ENCODE results near the gene PHKB.

Gene PHKB

DNA sequence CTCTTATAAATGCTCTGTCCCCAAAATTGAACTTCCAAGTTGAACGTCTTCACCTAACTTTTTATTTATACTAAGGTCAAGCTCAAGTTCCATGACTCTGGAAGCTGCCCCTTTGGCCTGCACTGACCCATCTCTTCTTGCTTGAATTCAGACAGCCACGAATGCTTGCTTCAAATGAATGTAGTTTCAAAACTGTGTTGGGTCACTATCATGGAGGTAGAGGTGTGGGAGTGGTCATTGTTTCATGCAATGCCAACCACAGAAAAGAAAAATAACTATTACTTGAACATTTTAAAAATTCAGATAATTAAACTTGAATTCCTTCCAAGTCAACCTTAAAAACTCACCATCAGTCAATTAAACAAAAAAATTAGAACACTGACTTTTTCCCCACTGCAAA is 2.8 kb upstream of the PHKB start:
- no peak for TF ChIP-seq REST (IDR thresholded peaks at IDR 0.05; ENCODE audit: insufficient read depth in 1 of 2, low read depth in 2 of 2, low read length in 2 of 2)
- TF ChIP-seq SIN3A (IDR thresholded peaks at IDR 0.05; ENCODE audit: borderline replicate concordance, insufficient read depth, low read length) = no peak
- no peak for TF ChIP-seq POLR2AphosphoS5 (IDR thresholded peaks at IDR 0.05; ENCODE audit: low read depth, low read length)
- TF ChIP-seq FOXP2 (optimal IDR thresholded peaks at IDR 0.05; ENCODE audit: borderline replicate concordance, extremely low read depth, extremely low read length, insufficient read depth) = no peak
- no peak for TF ChIP-seq TAF1 (IDR thresholded peaks at IDR 0.05; ENCODE audit: borderline replicate concordance, insufficient read depth, low read length)

- TF ChIP-seq FOXP2 (optimal IDR thresholded peaks at IDR 0.05; ENCODE audit: borderline replicate concordance, extremely low read depth, extremely low read length, insufficient read depth) (no peak), POLR2AphosphoS5 (IDR thresholded peaks at IDR 0.05; ENCODE audit: low read depth, low read length) (no peak), REST (IDR thresholded peaks at IDR 0.05; ENCODE audit: insufficient read depth in 1 of 2, low read depth in 2 of 2, low read length in 2 of 2) (no peak), SIN3A (IDR thresholded peaks at IDR 0.05; ENCODE audit: borderline replicate concordance, insufficient read depth, low read length) (no peak), TAF1 (IDR thresholded peaks at IDR 0.05; ENCODE audit: borderline replicate concordance, insufficient read depth, low read length) (no peak)
Measured at GRCh38 chr16:47459603-47460002, 1.5 kb upstream of the PHKB start.

DNA sequence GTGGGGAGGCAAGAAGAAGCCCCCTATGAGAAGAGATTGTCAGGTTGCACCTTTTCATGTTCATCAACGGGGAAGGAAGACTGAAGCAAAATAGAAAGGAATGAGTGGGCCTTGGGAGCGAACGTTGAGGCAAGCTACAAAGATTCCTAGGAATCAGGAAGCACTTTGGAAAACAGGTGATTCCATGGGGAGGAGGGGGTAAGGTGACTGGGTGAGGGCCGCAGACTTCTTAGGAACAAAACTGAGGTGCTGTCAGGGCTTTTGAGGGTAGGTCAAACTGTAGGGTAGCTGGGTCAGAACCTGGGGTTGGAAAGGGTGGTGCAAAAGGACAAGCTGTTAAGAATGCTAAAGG is 796 bp upstream of the PHKB start:
- no peak for TF ChIP-seq SIN3A (IDR thresholded peaks at IDR 0.05; ENCODE audit: borderline replicate concordance, insufficient read depth, low read length)
- no peak for TF ChIP-seq FOXP2 (optimal IDR thresholded peaks at IDR 0.05; ENCODE audit: borderline replicate concordance, extremely low read depth, extremely low read length, insufficient read depth)
- TF ChIP-seq REST (IDR thresholded peaks at IDR 0.05; ENCODE audit: insufficient read depth in 1 of 2, low read depth in 2 of 2, low read length in 2 of 2) = no peak
- no peak for TF ChIP-seq POLR2AphosphoS5 (IDR thresholded peaks at IDR 0.05; ENCODE audit: low read depth, low read length)
- TF ChIP-seq TAF1 (IDR thresholded peaks at IDR 0.05; ENCODE audit: borderline replicate concordance, insufficient read depth, low read length) = no peak

DNA sequence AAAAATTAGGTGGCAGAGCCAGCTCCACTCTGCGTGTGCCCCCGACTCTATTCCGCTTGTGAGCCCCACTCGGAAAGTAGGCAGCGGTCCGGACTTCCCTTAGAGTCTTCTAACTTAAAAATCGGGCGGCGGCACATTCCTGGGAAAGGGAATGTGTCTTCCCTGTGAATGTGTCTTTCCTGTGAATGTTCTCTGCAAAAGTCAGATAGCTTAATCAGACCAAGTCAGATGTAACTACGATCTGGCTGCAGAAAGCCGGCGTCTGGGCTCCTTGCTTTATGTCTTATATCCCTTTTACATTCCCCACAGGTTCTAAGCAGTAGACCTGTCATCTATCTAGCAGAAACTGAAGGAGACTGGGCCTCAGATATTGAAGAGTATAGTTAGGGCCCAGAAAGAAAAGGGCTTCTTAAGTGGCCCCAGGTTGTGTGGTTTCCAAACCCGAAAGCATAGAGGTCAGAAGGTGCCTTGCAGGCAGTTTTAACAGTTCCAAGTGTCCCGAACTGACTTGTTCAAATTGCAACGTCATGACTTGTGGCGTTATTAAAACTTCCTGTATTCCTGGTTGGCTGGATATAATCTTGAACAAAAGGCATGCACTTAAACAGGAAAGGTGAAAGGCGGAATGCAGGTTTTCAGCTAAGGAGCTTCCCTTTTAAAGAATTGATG is 601 bp downstream of the PHKB start:
- TF ChIP-seq REST (IDR thresholded peaks at IDR 0.05; ENCODE audit: insufficient read depth in 1 of 2, low read depth in 2 of 2, low read length in 2 of 2) (no peak), FOXP2 (optimal IDR thresholded peaks at IDR 0.05; ENCODE audit: borderline replicate concordance, extremely low read depth, extremely low read length, insufficient read depth) (no peak), SIN3A (IDR thresholded peaks at IDR 0.05; ENCODE audit: borderline replicate concordance, insufficient read depth, low read length) (no peak), POLR2AphosphoS5 (IDR thresholded peaks at IDR 0.05; ENCODE audit: low read depth, low read length) (no peak), TAF1 (IDR thresholded peaks at IDR 0.05; ENCODE audit: borderline replicate concordance, insufficient read depth, low read length) (no peak)

Measured in PFSK-1 (cell line).